Measurements from ENCODE around the gene KIAA1191. TPM values are rescaled to one million over a fixed set of nuclear protein-coding genes. Genes with fewer than 3 reads are reported as not detected.

KIAA1191 gene
- total RNA-seq, 1 experiment from 2014 or later, result 99.0 TPM

DNA sequence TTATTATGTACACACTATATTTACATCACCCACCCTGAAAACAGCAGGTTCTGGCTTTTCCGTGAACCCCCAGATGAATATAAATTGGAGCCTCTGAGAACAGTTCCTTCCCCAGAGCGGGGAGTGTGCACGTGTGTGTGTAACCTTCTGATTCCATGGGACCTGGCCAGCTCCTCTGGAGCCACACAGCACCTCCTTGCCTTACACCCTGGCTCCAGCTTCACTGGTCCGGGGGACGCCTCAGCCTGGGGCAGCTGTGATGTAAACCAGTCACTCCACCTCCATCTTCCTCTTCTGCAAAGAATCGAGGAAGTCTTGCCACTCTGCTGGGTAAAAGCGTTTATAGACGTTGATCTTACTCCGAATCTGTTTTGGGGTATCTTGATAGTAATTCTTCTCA lies 22.4 kb upstream of the KIAA1191 start:
- POLR2A ChIA-PET, result no interaction called here
- Histone ChIP-seq H2AFZ (ENCODE audit: low read depth, low read length, poor library complexity, severe bottlenecking) (no peak overlapping the region), H3K27ac (ENCODE audit: low read depth, low read length) (no peak overlapping the region), H3K9me3 (ENCODE audit: control insufficient read depth in 1 of 2, insufficient read depth in 1 of 2, low read depth in 1 of 2, low read length in 2 of 2) (no peaks in the 10 kb centered on the region), H3K79me2 (ENCODE audit: insufficient read depth, low read length) (peaks cover 45% of the 10 kb centered on the region), H3K27me3 (ENCODE audit: insufficient read depth, low read length) (no peaks in the 10 kb centered on the region), H3K4me2 (ENCODE audit: low read length) (no peak overlapping the region), H3K36me3 (ENCODE audit: control insufficient read depth in 1 of 2, insufficient read depth in 2 of 2, low read length in 2 of 2) (peaks cover 31 to 68% of the 10 kb centered on the region in 2 experiments; a peak in 3 of 4 replicates), H3K9me2 (ENCODE audit: insufficient read depth) (no peaks in the 10 kb centered on the region), H3K4me3 (replicated peaks in 1 of 2; ENCODE audit: low read depth in 1 of 2, low read length in 2 of 2) (no peak overlapping the region), H4K20me1 (ENCODE audit: insufficient read depth) (peaks cover 13% of the 10 kb centered on the region; the same call in 1 of the 2 replicates), H3K9ac (ENCODE audit: low read length) (no peak overlapping the region), H3K4me1 (ENCODE audit: control insufficient read depth in 1 of 2, insufficient read depth in 2 of 2, low read length in 2 of 2) (peaks cover 9 to 13% of the 10 kb centered on the region in 2 experiments; a peak in 3 of 4 replicates)
- RAD21 ChIA-PET (ENCODE audit: low non-redundant PET in 1 of 2, low total read pairs in 2 of 2, uncharacterized antibody in 2 of 2, unreplicated experiment in 2 of 2), result no interaction called here
- TF ChIP-seq CBX3 (IDR thresholded peaks at IDR 0.05; ENCODE audit: low read depth) (no peak), TCF7L2 (IDR thresholded peaks at IDR 0.05; ENCODE audit: borderline replicate concordance, extremely low read depth, insufficient read depth, insufficient read length) (no peak), SP1 (IDR thresholded peaks at IDR 0.05; ENCODE audit: low read depth) (no peak)
- ATAC-seq (no peak), DNase-seq (ENCODE audit: low read depth, low spot score) (no peak)
- CTCF ChIA-PET, result no interaction called here
- intact Hi-C loops (cut with micrococcal nuclease), result no loop called here
- BruUV-seq (replicated peaks), result no TSS peak

DNA sequence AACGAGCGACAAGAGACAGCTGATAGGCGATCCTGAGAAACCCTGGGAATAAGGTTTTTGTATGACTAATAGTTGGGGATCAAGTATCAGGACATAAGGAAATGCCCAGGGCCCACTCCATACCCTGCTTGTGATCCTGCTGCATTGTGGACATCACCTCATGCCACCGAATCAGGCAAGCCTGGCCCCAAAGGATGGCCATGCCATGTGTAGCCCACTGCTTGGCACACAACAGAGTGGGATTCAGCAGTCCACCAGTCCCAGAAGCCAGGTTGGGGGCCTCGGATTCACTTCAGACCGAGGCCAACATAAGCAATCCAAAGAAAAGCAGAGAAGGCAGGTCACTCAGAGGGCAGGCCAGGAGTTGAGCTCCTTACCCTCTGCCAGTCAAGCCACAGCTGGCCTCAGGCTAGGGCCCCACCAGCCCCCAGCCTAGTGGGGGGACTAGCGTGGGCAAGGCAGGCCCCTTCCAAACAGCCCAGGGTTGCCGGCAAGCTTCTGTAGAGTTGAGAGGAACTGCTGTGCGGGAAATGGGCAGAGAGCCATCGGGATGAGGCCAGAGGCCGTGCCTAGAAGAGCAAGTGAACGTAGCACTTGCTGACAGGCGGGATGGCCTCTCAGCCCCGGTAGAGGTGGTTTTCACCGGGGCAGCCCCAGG lies 21.8 kb upstream of the KIAA1191 start:
- H3K4me1 ChIP-seq (ENCODE audit: control insufficient read depth in 1 of 2, insufficient read depth in 2 of 2, low read length in 2 of 2), result peaks cover 9 to 13% of the 10 kb centered on the region in 2 experiments; a peak in 3 of 4 replicates
- H3K9ac ChIP-seq (ENCODE audit: low read length), result no peak overlapping the region
- H3K4me3 ChIP-seq (replicated peaks in 1 of 2; ENCODE audit: low read depth in 1 of 2, low read length in 2 of 2), result no peak overlapping the region
- TF ChIP-seq YY1 (IDR thresholded peaks at IDR 0.05; ENCODE audit: extremely low read depth, insufficient replicate concordance, low read depth, low read length), result no peak
- TF ChIP-seq, protein P1, sequence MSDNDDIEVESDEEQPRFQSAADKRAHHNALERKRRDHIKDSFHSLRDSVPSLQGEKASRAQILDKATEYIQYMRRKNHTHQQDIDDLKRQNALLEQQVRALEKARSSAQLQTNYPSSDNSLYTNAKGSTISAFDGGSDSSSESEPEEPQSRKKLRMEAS (IDR thresholded peaks at IDR 0.05), result no peak
- TF ChIP-seq POLR2AphosphoS5 (IDR thresholded peaks at IDR 0.05; ENCODE audit: low read depth, low read length), result no peak
- TF ChIP-seq TCF7L2 (IDR thresholded peaks at IDR 0.05; ENCODE audit: borderline replicate concordance, extremely low read depth, insufficient read depth, insufficient read length), result no peak
- no peak for TF ChIP-seq EZH2 (IDR thresholded peaks at IDR 0.05)
- TF ChIP-seq ZFX (IDR thresholded peaks at IDR 0.05), result no peak
- TF ChIP-seq POLR2A (IDR thresholded peaks at IDR 0.05; ENCODE audit: borderline replicate concordance, extremely low read depth, insufficient read depth, insufficient read length), result no peak
- no peak for TF ChIP-seq EGR1 (IDR thresholded peaks at IDR 0.05; ENCODE audit: low read depth)
- no peak for TF ChIP-seq ZNF274 (IDR thresholded peaks at IDR 0.05; ENCODE audit: low read depth, low read length)
- no peak for TF ChIP-seq SP1 (IDR thresholded peaks at IDR 0.05; ENCODE audit: low read depth)
- TF ChIP-seq, protein P2, sequence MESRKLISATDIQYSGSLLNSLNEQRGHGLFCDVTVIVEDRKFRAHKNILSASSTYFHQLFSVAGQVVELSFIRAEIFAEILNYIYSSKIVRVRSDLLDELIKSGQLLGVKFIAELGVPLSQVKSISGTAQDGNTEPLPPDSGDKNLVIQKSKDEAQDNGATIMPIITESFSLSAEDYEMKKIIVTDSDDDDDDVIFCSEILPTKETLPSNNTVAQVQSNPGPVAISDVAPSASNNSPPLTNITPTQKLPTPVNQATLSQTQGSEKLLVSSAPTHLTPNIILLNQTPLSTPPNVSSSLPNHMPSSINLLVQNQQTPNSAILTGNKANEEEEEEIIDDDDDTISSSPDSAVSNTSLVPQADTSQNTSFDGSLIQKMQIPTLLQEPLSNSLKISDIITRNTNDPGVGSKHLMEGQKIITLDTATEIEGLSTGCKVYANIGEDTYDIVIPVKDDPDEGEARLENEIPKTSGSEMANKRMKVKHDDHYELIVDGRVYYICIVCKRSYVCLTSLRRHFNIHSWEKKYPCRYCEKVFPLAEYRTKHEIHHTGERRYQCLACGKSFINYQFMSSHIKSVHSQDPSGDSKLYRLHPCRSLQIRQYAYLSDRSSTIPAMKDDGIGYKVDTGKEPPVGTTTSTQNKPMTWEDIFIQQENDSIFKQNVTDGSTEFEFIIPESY (IDR thresholded peaks at IDR 0.05; ENCODE audit: extremely low read depth, insufficient replicate concordance, low read length), result no peak
- no peak for TF ChIP-seq SRF (IDR thresholded peaks at IDR 0.05; ENCODE audit: low read depth)
- no peak for TF ChIP-seq CBX3 (IDR thresholded peaks at IDR 0.05; ENCODE audit: low read depth)
- peaks cover 31 to 68% of the 10 kb centered on the region in 2 experiments; a peak in 3 of 4 replicates for H3K36me3 ChIP-seq (ENCODE audit: control insufficient read depth in 1 of 2, insufficient read depth in 2 of 2, low read length in 2 of 2)
- no peaks in the 10 kb centered on the region for H3K9me2 ChIP-seq (ENCODE audit: insufficient read depth)
- H3K9me3 ChIP-seq (ENCODE audit: control insufficient read depth in 1 of 2, insufficient read depth in 1 of 2, low read depth in 1 of 2, low read length in 2 of 2), result no peaks in the 10 kb centered on the region
- DNase-seq (ENCODE audit: low read depth, low spot score) (no peak), ATAC-seq (no peak)
- H3K27ac ChIP-seq (ENCODE audit: low read depth, low read length), result no peak overlapping the region
- peaks cover 45% of the 10 kb centered on the region for H3K79me2 ChIP-seq (ENCODE audit: insufficient read depth, low read length)
- CTCF ChIA-PET, result no interaction called here
- BruUV-seq (replicated peaks), result no TSS peak
- RAD21 ChIA-PET (ENCODE audit: low non-redundant PET in 1 of 2, low total read pairs in 2 of 2, uncharacterized antibody in 2 of 2, unreplicated experiment in 2 of 2), result no interaction called here
- H2AFZ ChIP-seq (ENCODE audit: low read depth, low read length, poor library complexity, severe bottlenecking), result no peak overlapping the region
- intact Hi-C loops (cut with micrococcal nuclease), result no loop called here
- peaks cover 13% of the 10 kb centered on the region; the same call in 1 of the 2 replicates for H4K20me1 ChIP-seq (ENCODE audit: insufficient read depth)
- no peaks in the 10 kb centered on the region for H3K27me3 ChIP-seq (ENCODE audit: insufficient read depth, low read length)
- no peak overlapping the region for H3K4me2 ChIP-seq (ENCODE audit: low read length)
- POLR2A ChIA-PET, result no interaction called here
